ACC112 (cell line): Measurements from ENCODE around the gene JUP.
A peak's percentile ranks its signal among the peaks of the same experiment; 100 is the strongest.
"Not testable (repeated sequence)": the region's sequence is repeated elsewhere in the genome, so short reads cannot be mapped to it uniquely, and the experiment has no call there.

Experiments used
- H2AFZ ChIP-seq: fragments of 200-600 bp; sonication (generic); one replicate; pipeline ENCODE4 v1.6.0; 2017; ENCODE audit warnings: antibody characterized with exemption, low read length; ENCODE audit not compliant: unreplicated experiment
- H3K27ac ChIP-seq: fragments of 200-600 bp; sonication (generic); 2 replicates; pipeline ENCODE4 v1.5.1; 2014; ENCODE audit warnings: low read depth, mild to moderate bottlenecking, antibody characterized with exemption, low read length, moderate library complexity
- H3K27me3 ChIP-seq: fragments of 200-600 bp; sonication (generic); 2 replicates; pipeline ENCODE4 v1.6.1; 2014; ENCODE audit warnings: mild to moderate bottlenecking, antibody characterized with exemption, low read length, moderate library complexity, mixed read lengths; ENCODE audit not compliant: insufficient read depth
- H3K36me3 ChIP-seq: fragments of 200-600 bp; sonication (generic); 2 replicates; pipeline ENCODE4 v1.6.1; 2016; ENCODE audit warnings: mild to moderate bottlenecking, antibody characterized with exemption, low read length, moderate library complexity, mixed read lengths; ENCODE audit not compliant: insufficient read depth
- H3K4me1 ChIP-seq: fragments of 200-600 bp; sonication (generic); one replicate; pipeline ENCODE4 v1.6.1; 2016; ENCODE audit warnings: low read length, mixed read lengths; ENCODE audit not compliant: insufficient read depth, unreplicated experiment, control insufficient read depth
- H3K4me3 ChIP-seq: fragments of 200-600 bp; sonication (generic); 2 replicates; pipeline ENCODE4 v1.5.1; 2014; ENCODE audit warnings: mild to moderate bottlenecking, low read depth, low read length
- H3K79me2 ChIP-seq: fragments of 200-600 bp; sonication (generic); one replicate; pipeline ENCODE4 v1.6.0; 2016; ENCODE audit warnings: low read length; ENCODE audit not compliant: control insufficient read depth, unreplicated experiment, insufficient read depth

Gene JUP

GRCh38 chr17:41786227-41787020, at the start of gene JUP:
TSS of gene JUP (minus strand) at chr17:41786711. CDS start at chr17:41771854, 14,857 bp downstream.
- peaks cover 20% of the 10 kb centered on the region for H3K27me3 ChIP-seq
- H3K27ac ChIP-seq = no peak within 1 kb of the TSS

DNA sequence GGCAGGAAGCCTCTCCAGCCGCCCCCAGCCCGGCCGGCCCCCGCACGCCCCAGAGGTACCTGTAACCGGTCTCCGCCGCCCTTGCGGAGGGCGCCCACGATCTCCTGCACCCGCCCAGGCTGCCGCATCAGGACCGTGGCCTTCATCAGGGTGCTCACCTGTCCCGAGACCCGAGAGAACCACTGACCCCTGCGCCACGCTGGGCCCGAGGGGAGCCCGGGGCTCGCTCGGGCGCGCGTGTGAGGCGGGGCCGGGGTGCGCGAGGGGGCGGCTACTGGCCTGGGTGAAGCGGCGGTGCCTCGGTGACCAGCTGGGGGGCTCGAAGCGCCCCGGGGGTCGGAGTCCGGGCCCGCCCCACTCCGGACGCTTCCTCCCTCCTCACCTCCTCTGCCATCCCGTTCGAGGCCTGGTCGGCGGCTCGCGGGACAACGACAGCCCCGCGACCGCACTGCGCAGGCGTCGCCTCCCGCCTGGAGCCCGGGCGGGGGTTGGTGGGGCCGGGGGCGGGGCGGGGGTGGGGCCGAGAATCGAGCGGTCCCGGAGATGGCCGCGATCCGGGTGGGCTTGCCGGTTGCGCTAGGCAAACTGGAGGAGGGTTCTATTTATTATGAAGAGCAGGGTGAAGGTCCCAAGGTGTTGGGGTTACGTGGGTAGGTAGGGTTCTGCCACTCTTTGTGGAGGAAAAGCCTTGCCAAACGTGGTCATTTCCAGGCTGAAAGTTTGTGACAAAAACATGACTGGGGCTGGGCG, 49.5 kb upstream of the JUP start, which contains the start of gene NT5C3B:
Gene NT5C3B, minus strand, starts transcription at position 433 of the 750 bp plus-strand sequence. Its CDS starts 39 bp downstream, at position 394.
- H3K27me3 ChIP-seq = no peaks in the 10 kb centered on the region
- no peaks in the 10 kb centered on the region for H3K79me2 ChIP-seq
- no peaks in the 10 kb centered on the region for H3K36me3 ChIP-seq
- peak within 1 kb of the TSS; percentile 85 for H2AFZ ChIP-seq
- no peaks in the 10 kb centered on the region for H3K4me1 ChIP-seq
- H3K27ac ChIP-seq = no peak within 1 kb of the TSS
- H3K4me3 ChIP-seq = peak within 1 kb of the TSS; percentile 91

More at GRCh38 chr17:41786227-41787020, at the start of gene JUP:
- Histone ChIP-seq H3K4me3 (peak within 1 kb of the TSS; percentile 60), H2AFZ (no peak within 1 kb of the TSS), H3K36me3 (no peaks in the 10 kb centered on the region), H3K4me1 (no peaks in the 10 kb centered on the region), H3K79me2 (no peaks in the 10 kb centered on the region)

DNA sequence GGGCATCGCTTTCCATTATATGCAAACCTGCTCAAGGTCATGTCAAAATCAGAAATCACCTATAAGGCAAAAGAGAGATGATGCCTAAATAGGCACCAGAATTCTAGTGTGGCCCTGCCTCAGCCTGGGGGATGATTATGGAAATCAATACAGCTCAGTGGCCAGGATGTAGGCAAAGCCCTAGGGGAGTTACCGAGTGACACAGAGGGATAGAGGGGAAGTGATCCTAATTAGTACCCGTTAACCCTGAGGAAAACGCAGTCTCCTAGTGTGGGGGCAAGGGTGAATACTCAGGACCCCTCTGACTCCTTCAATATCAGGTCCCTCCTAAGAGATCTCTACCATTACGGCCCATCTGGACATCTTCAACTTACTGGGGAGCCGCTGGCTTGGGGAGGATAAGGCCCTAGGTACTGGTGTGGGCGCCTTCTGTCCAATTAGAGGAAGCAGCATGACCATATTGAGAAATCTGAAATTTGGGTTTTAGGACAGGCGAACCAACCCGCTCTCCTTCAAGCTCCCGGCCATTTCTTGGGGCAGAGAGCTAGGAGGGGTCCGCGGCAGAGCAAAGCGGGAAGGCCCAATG, 48.8 kb upstream of the JUP start:
- H2AFZ ChIP-seq = peak overlapping the region; percentile 85
- peak overlapping the region; percentile 91 for H3K4me3 ChIP-seq
- H3K27ac ChIP-seq = no peak overlapping the region

GRCh38 chr17:41829961-41830360, 43.5 kb upstream of the JUP start:
- H3K27me3 ChIP-seq, H3K4me3 ChIP-seq, H3K36me3 ChIP-seq, H2AFZ ChIP-seq, H3K27ac ChIP-seq, H3K79me2 ChIP-seq, H3K4me1 ChIP-seq: not testable (repeated sequence)

More for the DNA sequence above, 48.8 kb upstream of the JUP start:
- H3K36me3 ChIP-seq = no peaks in the 10 kb centered on the region
- H3K79me2 ChIP-seq = no peaks in the 10 kb centered on the region
- H3K4me1 ChIP-seq = no peaks in the 10 kb centered on the region
- H3K27me3 ChIP-seq = no peaks in the 10 kb centered on the region

- H3K27me3 ChIP-seq = no peaks in the 10 kb centered on the region
- 0 out of 2 replicates have a peak, but pooled peaks cover 4% of the 10 kb centered on the region for H3K36me3 ChIP-seq
- H3K27ac ChIP-seq = no peak overlapping the region
- no peak overlapping the region for H3K4me3 ChIP-seq
- no peaks in the 10 kb centered on the region for H3K4me1 ChIP-seq
- no peak overlapping the region for H2AFZ ChIP-seq
- H3K79me2 ChIP-seq = no peaks in the 10 kb centered on the region
Observed at GRCh38 chr17:41825175-41825845, 38.8 kb upstream of the JUP start.

- no peaks in the 10 kb centered on the region for H3K27me3 ChIP-seq
- H3K79me2 ChIP-seq = no peaks in the 10 kb centered on the region
- no peaks in the 10 kb centered on the region; the same call in 1 of the 2 replicates for H3K36me3 ChIP-seq
- no peak overlapping the region for H3K27ac ChIP-seq
- no peaks in the 10 kb centered on the region for H3K4me1 ChIP-seq
- no peak overlapping the region for H3K4me3 ChIP-seq
- no peak overlapping the region for H2AFZ ChIP-seq
Observed at GRCh38 chr17:41824086-41824485, 37.6 kb upstream of the JUP start.

DNA sequence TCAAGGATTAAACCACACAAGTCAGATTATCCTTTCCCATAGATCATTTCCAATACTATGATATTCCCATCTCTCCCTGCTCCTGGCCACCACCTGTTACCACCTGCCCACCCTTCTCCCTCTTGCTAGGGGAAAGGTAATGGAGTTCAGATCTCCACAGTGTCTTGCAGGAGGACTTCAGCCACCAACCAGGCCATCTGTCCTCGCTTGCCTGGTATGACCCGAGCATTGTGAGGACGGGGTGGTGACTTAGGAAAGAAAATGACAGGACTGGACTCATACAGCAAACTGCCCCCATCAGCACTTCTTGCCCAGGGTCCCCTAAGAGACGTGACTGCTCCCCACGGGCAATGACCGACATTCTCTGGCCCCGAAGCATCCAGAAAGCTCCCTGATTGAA, 37.1 kb upstream of the JUP start:
- no peak overlapping the region for H3K27ac ChIP-seq
- no peaks in the 10 kb centered on the region for H3K4me1 ChIP-seq
- no peaks in the 10 kb centered on the region; the same call in 1 of the 2 replicates for H3K36me3 ChIP-seq
- no peak overlapping the region for H2AFZ ChIP-seq
- H3K27me3 ChIP-seq = no peaks in the 10 kb centered on the region
- no peaks in the 10 kb centered on the region for H3K79me2 ChIP-seq
- H3K4me3 ChIP-seq = no peak overlapping the region

DNA sequence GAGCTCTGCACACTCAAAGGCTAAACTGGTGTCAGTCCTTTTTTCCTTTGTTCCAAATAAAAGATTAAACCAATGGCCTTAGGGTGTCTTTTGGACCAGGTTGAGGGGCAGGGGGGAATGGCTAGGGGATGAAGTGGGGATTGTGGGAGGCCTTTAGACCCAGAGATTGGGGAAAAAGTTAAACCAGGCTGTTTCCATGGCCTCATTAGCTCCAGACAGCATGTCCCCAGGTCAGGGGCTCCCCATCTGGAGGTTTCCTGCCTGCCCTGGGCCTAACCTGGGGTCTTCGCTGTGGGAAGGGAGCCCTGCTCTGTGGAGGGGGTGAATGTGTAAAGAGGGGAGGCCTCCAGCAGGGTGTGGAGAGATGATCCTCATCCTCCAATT, 36.6 kb upstream of the JUP start:
- H3K4me1 ChIP-seq = no peaks in the 10 kb centered on the region
- H3K27me3 ChIP-seq = no peaks in the 10 kb centered on the region
- peaks cover under 1% of the 10 kb centered on the region; the same call in 1 of the 2 replicates for H3K36me3 ChIP-seq
- no peak overlapping the region for H3K27ac ChIP-seq
- H3K4me3 ChIP-seq = no peak overlapping the region
- peaks cover under 1% of the 10 kb centered on the region for H3K79me2 ChIP-seq
- H2AFZ ChIP-seq = no peak overlapping the region

- Histone ChIP-seq H3K4me1 (no peaks in the 10 kb centered on the region), H3K27me3 (no peaks in the 10 kb centered on the region), H3K4me3 (no peak overlapping the region), H2AFZ (no peak overlapping the region), H3K27ac (no peak overlapping the region), H3K36me3 (peaks cover 3% of the 10 kb centered on the region; the same call in 1 of the 2 replicates), H3K79me2 (peaks cover 4% of the 10 kb centered on the region)
Observed at GRCh38 chr17:41822216-41823140, 36.0 kb upstream of the JUP start.
